ENCODE data around the gene HLCS. TPM values are rescaled to one million over a fixed set of nuclear protein-coding genes. Genes with fewer than 3 reads are reported as not detected.

The HLCS gene
- total RNA-seq, 8 experiments from 2014 or later, result 8.7 to 19.0 (median 18.1) TPM

DNA sequence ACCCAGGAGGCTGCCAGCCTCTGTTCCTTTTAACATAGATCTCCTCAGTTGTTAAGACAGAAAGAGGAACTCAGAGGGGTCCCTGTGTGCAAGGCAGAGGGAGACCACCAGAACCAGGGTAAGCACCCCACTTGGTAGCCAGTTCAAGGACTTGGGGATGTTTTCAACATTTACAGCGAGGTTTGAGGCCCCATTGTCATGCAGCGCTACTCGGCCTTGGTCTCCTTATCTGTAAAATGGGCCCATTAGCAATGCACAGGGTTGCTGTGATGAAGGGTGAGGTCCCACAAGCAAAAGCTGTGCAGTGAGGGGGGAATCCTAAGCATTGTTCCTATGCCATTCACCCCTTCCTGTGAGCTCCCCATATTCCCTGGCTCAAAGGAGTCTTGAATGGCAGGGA is 263.3 kb downstream of the HLCS start:
- Histone ChIP-seq H3K4me1 (replicated peaks in 1 of 2) (peaks cover 5 to 28% of the 10 kb centered on the region in 2 donors), H3K27ac (no peak overlapping the region), H3K4me3 (no peak overlapping the region)
- in situ Hi-C loops (cut with MboI; ENCODE audit: low pct_unique_long_range_greater_than_20kb in 2 of 9, low sequenced_read_pairs in 9 of 9, unreplicated experiment in 9 of 9), result no loop called here
- no peak for ATAC-seq (replicated peaks in 6 of 8)
- 0 to 57% (median 37%) methylated on average over 1 to 3 of the region's 3 CpGs; no CpG with 5 or more reads in 6 of the 10 experiments for WGBS, 10 experiments

DNA sequence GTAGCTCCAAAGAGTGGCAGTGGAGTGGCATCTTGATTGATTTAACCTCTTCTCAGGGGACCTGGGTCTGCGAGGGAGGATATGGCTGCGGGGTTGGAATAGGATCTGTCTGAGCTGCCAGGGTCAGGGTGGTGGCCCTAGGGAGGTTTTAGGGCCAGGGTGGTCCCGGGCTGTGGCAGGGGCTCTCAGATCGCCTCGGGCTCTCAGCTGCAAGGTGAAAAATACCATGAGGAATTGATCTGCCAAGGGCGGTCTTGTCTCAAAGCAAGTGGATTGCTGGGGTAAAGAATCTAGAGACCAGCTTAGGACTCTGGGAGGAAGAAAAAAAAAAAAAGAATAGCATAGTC is 263.9 kb downstream of the HLCS start:
- in situ Hi-C loops (cut with MboI; ENCODE audit: low pct_unique_long_range_greater_than_20kb in 2 of 9, low sequenced_read_pairs in 9 of 9, unreplicated experiment in 9 of 9), result no loop called here
- Histone ChIP-seq H3K4me1 (replicated peaks in 1 of 2) (peaks cover 3 to 28% of the 10 kb centered on the region in 2 donors), H3K4me3 (no peak overlapping the region), H3K27ac (no peak overlapping the region)
- ATAC-seq (replicated peaks in 6 of 8), result no peak
- 0 to 100% (median 45%) methylated on average over 1 to 4 of the region's 6 CpGs; no CpG with 5 or more reads in 2 of the 10 experiments for WGBS, 10 experiments

DNA sequence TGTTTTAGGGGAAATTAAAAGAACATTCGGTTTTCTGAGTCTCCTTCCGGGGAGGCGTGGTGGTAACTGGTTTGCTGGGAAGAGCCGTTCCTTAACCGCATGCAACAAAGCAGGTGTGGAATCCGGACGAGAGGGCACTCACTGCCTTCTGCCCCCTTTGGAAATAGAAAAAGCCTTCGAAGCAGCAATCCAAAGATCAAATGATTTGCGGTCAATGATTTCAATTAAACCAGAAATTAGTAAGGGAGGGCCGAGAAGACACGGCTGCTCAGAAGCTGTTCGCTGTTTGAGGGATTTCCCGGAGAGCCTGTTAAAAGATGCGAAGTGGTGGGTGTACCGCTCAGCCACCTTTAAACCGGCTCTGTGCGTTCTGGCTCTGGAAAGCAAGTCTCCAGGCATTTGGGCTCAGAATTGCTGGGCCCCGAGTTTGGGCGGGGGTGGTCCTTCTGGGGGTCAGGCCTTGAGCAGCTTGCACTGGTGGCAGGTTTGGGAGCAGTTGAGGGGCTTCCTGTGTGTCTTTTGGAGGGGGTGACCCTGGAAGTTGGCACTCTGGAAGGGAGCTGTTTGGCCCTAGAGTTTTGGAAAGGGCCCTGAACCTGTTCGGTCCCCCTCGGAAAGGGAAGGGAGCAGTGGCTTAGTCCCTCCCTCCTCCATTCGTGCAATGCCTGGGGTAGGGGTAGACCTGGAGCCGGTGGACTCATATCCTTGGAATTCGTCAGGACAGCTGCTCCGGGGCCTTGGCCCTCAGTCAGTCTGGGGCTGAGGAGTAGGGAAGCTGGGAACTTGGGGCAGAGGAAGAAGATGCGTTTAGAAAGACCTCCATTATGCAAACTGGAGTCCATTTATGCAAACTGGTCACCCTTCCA is 264.5 kb downstream of the HLCS start:
- H3K4me3 ChIP-seq, result no peak overlapping the region
- peaks cover 3 to 28% of the 10 kb centered on the region in 2 donors for H3K4me1 ChIP-seq (replicated peaks in 1 of 2)
- ATAC-seq (replicated peaks in 6 of 8), result peak in 1 of 8 experiments; percentile 5
- in situ Hi-C loops (cut with MboI; ENCODE audit: low pct_unique_long_range_greater_than_20kb in 2 of 9, low sequenced_read_pairs in 9 of 9, unreplicated experiment in 9 of 9), result no loop called here
- H3K27ac ChIP-seq, result no peak overlapping the region
- 0 to 37% (median 26%) methylated on average over 1 to 15 of the region's 26 CpGs; no CpG with 5 or more reads in 5 of the 10 experiments for WGBS, 10 experiments

DNA sequence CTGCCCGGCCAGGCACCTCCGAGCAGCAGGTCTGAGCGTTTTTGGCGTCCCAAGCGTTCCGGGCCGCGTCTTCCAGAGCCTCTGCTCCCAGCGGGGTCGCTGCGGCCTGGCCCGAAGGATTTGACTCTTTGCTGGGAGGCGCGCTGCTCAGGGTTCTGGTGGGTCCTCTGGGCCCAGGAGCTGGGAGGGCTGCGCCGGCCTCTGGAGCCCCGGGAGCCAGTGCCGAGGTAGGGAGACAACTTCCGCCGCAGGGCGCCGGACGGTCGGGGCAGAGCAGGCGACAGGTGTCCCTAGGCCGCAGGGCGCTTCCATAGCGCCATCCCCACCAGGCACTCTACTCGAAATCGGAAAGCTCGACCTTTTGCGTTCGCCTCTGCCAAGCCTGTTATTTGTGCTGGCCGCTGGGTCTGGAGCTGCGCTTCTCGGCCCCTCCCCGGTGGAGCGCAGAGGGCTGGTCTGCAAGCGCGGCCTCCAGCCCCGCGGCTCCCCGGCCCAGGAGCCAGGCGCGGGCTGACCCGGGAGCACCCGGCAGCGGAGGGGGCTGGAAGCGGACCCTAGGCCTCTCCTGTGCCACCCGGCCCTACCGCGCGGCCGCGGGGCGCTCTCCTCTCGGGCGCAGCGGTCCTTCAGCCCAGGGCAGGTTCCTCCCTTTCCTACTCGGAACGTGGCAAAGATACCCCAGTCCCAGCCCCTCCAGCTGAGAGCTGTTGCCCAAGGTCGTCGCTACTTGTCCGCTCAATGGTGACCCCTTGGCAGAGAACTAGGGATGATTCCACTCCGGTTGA is 265.3 kb downstream of the HLCS start:
- in situ Hi-C loops (cut with MboI; ENCODE audit: low pct_unique_long_range_greater_than_20kb in 2 of 9, low sequenced_read_pairs in 9 of 9, unreplicated experiment in 9 of 9), result no loop called here
- peak in 3 of 8 experiments; percentile 10 to 16 (median 14) for ATAC-seq (replicated peaks in 6 of 8)
- 0 to 40% (median 11%) methylated on average over 1 to 13 of the region's 65 CpGs; no CpG with 5 or more reads in 5 of the 10 experiments for WGBS, 10 experiments
- Histone ChIP-seq H3K27ac (no peak overlapping the region), H3K4me1 (replicated peaks in 1 of 2) (peaks cover 3 to 28% of the 10 kb centered on the region in 2 donors), H3K4me3 (no peak overlapping the region)

Other genes starting within 250 kb of the HLCS start
- under 1 TPM in 6 of 8 experiments, not detected in 2; 0.14 to 0.43 (median 0.16) TPM for gene RIPPLY3, start 40.0 kb upstream of the HLCS start, total RNA-seq
- 10 to 100 TPM; 14.3 to 51.6 (median 22.1) TPM for gene PIGP, start 106.4 kb upstream of the HLCS start, total RNA-seq
- 100 to 1,000 TPM; 118 to 422 (median 314) TPM for gene TTC3, start 106.6 kb upstream of the HLCS start, total RNA-seq